Activated CD4-positive, alpha-beta T cell treated with anti-CD3 and anti-CD28 coated beads, Interleukin-2, amount 10 ng/mL, durations not matched to agents 7 days and 5 days (primary cell): ENCODE measurements around the gene ZMIZ1. TPM values are rescaled to one million over a fixed set of nuclear protein-coding genes. Genes with fewer than 3 reads are reported as not detected.

ENCODE experiments used
- CTCF ChIA-PET: fragments of 350-600 bp; sonication (Branson Sonifier 250); formaldehyde crosslinking; loops from one replicate; lab custom pipeline; 2021; ENCODE audit warnings: antibody characterized with exemption; lab: Charles Lee
- POLR2A ChIA-PET: fragments of 350-600 bp; sonication (Branson Sonifier 250); formaldehyde crosslinking; loops from one replicate; lab custom pipeline; 2021; ENCODE audit warnings: antibody characterized with exemption; lab: Charles Lee
- DNase-seq: peaks from one replicate; pipeline ENCODE4 v3.0.0-alpha.2; 2020
- H3K27ac Mint-ChIP-seq: one replicate; pipeline ENCODE4 v1.8.0; 2021; ENCODE audit warnings: mild to moderate bottlenecking, moderate library complexity, mixed read lengths
- H3K27me3 Mint-ChIP-seq: one replicate; pipeline ENCODE4 v1.8.0; 2021; ENCODE audit warnings: mixed read lengths
- H3K36me3 Mint-ChIP-seq: one replicate; pipeline ENCODE4 v1.8.0; 2021; ENCODE audit warnings: low read depth, mixed read lengths
- H3K4me1 Mint-ChIP-seq: one replicate; pipeline ENCODE4 v1.8.0; 2021; ENCODE audit warnings: mixed read lengths
- H3K4me3 Mint-ChIP-seq: one replicate; pipeline ENCODE4 v1.8.0; 2021; ENCODE audit warnings: mild to moderate bottlenecking, moderate library complexity, mixed read lengths
- H3K9me3 Mint-ChIP-seq: one replicate; pipeline ENCODE4 v1.8.0; 2021; ENCODE audit warnings: mixed read lengths
- total RNA-seq, 2 experiments: library from RNA; stranded (reverse); gene quantifications; one replicate each; pipeline ENCODE4 v1.2.3, GENCODE V29; 2021

The ZMIZ1 gene
- total RNA-seq, 2 experiments from 2014 or later = 27.8 to 31.5 TPM

DNA sequence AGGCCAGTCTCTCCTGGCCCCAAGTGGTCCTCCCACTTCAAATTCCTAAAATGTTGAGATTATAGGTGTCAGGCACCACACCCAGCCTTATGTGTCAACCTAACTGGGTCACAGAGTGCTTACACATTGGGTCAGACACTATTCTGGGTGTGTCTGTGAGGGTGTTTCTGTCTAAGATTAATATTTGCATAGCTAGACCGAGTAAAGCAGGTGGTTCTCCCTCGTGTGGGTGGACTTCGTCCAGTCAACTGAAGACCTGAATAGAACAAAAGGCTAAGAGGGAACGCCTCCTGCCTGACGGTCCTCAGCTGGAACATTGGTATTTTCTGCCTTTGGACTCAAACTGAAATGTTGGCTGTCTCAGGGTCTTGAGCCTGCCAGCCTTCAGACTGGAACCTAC lies 290.0 kb downstream of the ZMIZ1 start:
- peaks cover 12% of the 10 kb centered on the region for H3K27me3 Mint-ChIP-seq
- H3K4me3 Mint-ChIP-seq = no peak overlapping the region
- H3K27ac Mint-ChIP-seq = no peak overlapping the region
- peaks cover 23% of the 10 kb centered on the region for H3K4me1 Mint-ChIP-seq
- ChIA-PET POLR2A (no interaction called here), CTCF (interaction anchor here (1.8 to 2.0 kb wide), 2 partner anchors 11 to 15 kb away, joined by 9 to 11 read pairs; partner anchors contain the start of gene PPIF)
- DNase-seq = no peak
- H3K36me3 Mint-ChIP-seq = peaks cover 38% of the 10 kb centered on the region
- no peaks in the 10 kb centered on the region for H3K9me3 Mint-ChIP-seq

DNA sequence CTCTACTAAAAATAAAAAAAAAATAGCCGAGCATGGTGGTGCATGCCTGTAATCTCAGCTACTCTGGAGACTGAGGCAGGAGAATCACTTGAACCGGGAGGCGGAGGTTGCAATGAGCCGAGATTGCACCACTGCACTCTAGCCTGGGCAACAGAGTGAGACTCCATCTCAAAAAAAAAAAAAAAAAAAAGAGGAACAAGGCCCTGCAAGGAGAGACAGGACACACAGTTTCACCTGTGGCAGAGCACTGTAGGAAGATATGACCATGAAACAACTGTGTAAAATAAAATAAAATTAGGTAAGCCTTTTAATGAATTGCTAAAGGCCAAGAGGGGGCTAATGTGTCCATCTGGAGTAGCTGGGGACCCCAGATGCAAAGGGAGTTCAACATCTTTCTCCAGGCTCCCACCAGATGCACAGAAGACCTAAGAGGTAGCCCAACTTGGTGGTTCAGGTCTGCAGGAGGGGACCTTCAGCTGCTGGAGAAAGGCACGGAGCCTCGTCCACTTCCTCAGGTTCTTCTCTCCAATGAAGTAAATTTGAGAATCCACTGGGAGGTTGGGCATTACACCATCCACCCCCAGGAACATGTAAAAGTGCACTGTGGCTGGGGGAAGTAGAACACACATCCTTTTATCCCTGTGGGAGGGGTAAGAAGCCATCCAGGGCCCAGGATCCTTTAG lies 291.2 kb downstream of the ZMIZ1 start:
- Mint-ChIP-seq H3K4me3 (no peak overlapping the region), H3K27me3 (peaks cover 21% of the 10 kb centered on the region), H3K27ac (no peak overlapping the region), H3K9me3 (no peaks in the 10 kb centered on the region), H3K36me3 (peaks cover 26% of the 10 kb centered on the region), H3K4me1 (peaks cover 19% of the 10 kb centered on the region)
- no peak for DNase-seq
- CTCF ChIA-PET = interaction anchor here (0.7 kb wide), 1 partner anchor 19 kb away, joined by 4 read pairs; no protein-coding TSS in a partner anchor
- POLR2A ChIA-PET = no interaction called here

DNA sequence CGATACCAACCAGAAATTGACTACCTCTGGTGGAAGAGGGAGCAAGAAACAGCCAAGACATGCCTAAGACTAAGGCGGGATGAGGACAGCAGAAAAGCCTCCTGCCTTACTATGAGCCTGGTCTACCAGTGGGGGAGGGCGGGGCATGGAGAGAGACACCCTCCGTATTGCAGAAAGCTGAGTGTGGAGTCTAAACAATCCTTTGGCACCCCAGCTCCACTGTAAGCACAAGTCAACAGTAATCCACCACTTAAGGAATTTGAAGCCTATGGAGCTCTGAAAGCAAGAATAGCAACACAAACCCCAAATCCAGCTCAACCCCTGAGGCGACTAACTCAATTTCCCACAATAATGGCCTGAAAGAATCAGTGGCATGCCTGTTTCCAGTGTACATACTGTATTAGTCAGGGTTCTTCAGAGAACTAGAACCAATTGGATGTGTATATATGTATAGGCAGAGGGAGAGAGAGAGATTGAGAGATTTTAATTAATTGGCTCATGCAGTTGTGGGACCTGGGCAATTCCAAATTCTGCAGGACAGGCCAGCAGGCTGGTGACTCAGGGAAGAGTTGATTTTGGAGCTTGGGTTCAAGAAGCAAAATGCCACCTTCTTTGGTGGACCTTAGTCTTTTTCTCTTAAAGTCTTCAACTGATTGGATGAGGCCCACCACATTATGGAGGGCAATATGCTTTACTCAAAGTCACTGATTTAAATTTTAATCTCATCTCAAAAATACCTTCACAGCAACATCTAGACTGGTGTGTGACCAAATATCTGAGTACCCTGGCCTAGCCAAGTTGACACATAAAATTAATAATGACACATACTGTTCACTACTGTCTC lies 292.0 kb downstream of the ZMIZ1 start:
- H3K4me3 Mint-ChIP-seq = no peak overlapping the region
- peaks cover 19% of the 10 kb centered on the region for H3K36me3 Mint-ChIP-seq
- no peak overlapping the region for H3K27ac Mint-ChIP-seq
- peaks cover 27% of the 10 kb centered on the region for H3K27me3 Mint-ChIP-seq
- ChIA-PET CTCF (interaction anchor here (0.8 kb wide), 1 partner anchor 14 kb away, joined by 3 read pairs; no protein-coding TSS in a partner anchor), POLR2A (no interaction called here)
- DNase-seq = no peak
- peaks cover 15% of the 10 kb centered on the region for H3K4me1 Mint-ChIP-seq
- H3K9me3 Mint-ChIP-seq = no peaks in the 10 kb centered on the region

DNA sequence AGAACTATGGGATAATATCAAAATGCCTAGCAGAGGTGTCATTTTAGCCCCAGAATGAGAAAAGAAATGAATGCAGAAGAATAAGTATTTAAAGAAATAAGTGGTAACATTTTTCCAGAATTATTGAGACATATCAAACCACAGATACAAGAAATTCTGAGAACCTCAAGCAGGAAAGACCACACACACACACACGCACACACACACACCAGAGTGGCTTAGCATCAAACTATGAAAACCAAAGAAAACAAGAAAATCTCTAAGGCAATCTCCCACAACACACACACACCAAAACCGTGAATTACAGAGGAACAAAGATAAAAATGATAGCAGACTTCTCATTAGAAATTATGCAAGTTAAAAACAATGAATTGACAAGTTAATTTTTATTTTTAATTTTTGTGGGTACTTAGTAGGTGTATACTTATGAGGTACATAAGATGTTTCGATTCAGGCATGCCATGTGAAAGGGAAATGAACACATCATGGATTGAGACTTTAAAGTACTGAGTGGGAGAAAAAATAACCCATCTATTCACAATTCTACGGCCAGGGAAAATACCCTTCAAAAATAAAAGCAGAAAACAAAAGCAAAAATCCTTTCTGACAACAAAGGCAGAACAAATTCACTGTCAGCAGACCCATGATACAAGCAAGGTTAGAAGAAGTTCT lies 293.1 kb downstream of the ZMIZ1 start:
- Mint-ChIP-seq H3K9me3 (no peaks in the 10 kb centered on the region), H3K27ac (no peak overlapping the region)
- CTCF ChIA-PET = interaction anchor here (0.8 kb wide), 2 partner anchors 13 to 17 kb away, joined by 3 read pairs; no protein-coding TSS in a partner anchor

More for the DNA sequence above, 293.1 kb downstream of the ZMIZ1 start:
- Mint-ChIP-seq H3K4me3 (no peak overlapping the region), H3K4me1 (peaks cover 14% of the 10 kb centered on the region), H3K36me3 (peaks cover 11% of the 10 kb centered on the region), H3K27me3 (peaks cover 33% of the 10 kb centered on the region)
- DNase-seq = no peak
- POLR2A ChIA-PET = no interaction called here
